Prostate gland (tissue), 2 donors: ENCODE results near the gene BNC1.

Experiments
- CTCF ChIP-seq, 4 experiments: fragments of 200-600 bp in 2 of 4; fragments of 450-650 bp in 2 of 4; sonication (generic) in 2 of 4; IDR thresholded peaks; 1 replicate in 3 of 4; 2 replicates in 1 of 4; pipeline ENCODE4 v1.5.1; 2016 to 2019; ENCODE audit warnings: antibody characterized with exemption in 4 of 4, mild to moderate bottlenecking in 2 of 4, moderate library complexity in 2 of 4
- POLR2A ChIP-seq: fragments of 450-650 bp; IDR thresholded peaks from one replicate; pipeline ENCODE4 v1.6.1; 2016; ENCODE audit warnings: antibody characterized with exemption, mild to moderate bottlenecking
- POLR2AphosphoS5 ChIP-seq: sonication (generic); formaldehyde crosslinking; IDR thresholded peaks from one replicate; pipeline ENCODE4 v1.6.1; 2017; ENCODE audit warnings: antibody characterized with exemption

- TF ChIP-seq CTCF (IDR thresholded peaks at IDR 0.05) (no peak), POLR2A (no peak), POLR2AphosphoS5 (no peak)
Measured at GRCh38 chr15:83282141-83282540, 2.3 kb downstream of the BNC1 start.
